Mesendoderm (in vitro differentiated cells): ENCODE data around the gene MYOM3.

ENCODE experiments used
- DNase-seq: peaks from one replicate; pipeline ENCODE4 v3.0.0; 2013
- H2AK5ac ChIP-seq: 2 replicates; pipeline ENCODE4 v1.6.1; 2013; ENCODE audit warnings: low read length, inconsistent platforms
- H2BK120ac ChIP-seq: 2 replicates; pipeline ENCODE4 v1.6.1; 2013; ENCODE audit warnings: low read depth, mild to moderate bottlenecking, low read length, moderate library complexity, mixed read lengths
- H2BK15ac ChIP-seq: replicated peaks from 2 replicates; pipeline ENCODE4 v1.6.1; 2013; ENCODE audit warnings: low read depth, mild to moderate bottlenecking, moderate library complexity
- H2BK5ac ChIP-seq: 2 replicates; pipeline ENCODE4 v1.6.1; 2013; ENCODE audit warnings: low read length, inconsistent platforms
- H3K18ac ChIP-seq: 2 replicates; pipeline ENCODE4 v1.6.1; 2013; ENCODE audit warnings: mild to moderate bottlenecking, low read length, mixed read lengths
- H3K23ac ChIP-seq: one replicate; pipeline ENCODE4 v1.6.1; 2013; ENCODE audit warnings: low read length
- H3K27ac ChIP-seq: 2 replicates; pipeline ENCODE4 v1.5.1; 2013; ENCODE audit warnings: low read depth, mild to moderate bottlenecking, inconsistent platforms, low read length, moderate library complexity
- H3K27me3 ChIP-seq: 2 replicates; pipeline ENCODE4 v1.6.1; 2013; ENCODE audit warnings: low read length, control low read depth, mild to moderate bottlenecking, inconsistent platforms; ENCODE audit not compliant: insufficient read depth, poor library complexity
- H3K36me3 ChIP-seq: 2 replicates; pipeline ENCODE4 v1.6.1; 2013; ENCODE audit warnings: low read length, inconsistent platforms; ENCODE audit not compliant: control insufficient read depth, insufficient read depth
- H3K4ac ChIP-seq: one replicate; pipeline ENCODE4 v1.6.1; 2013; ENCODE audit warnings: low read depth, mild to moderate bottlenecking, low read length, moderate library complexity
- H3K4me1 ChIP-seq: 2 replicates; pipeline ENCODE4 v1.6.1; 2013; ENCODE audit warnings: low read depth, low read length, inconsistent platforms; ENCODE audit not compliant: control insufficient read depth
- H3K4me2 ChIP-seq: 2 replicates; pipeline ENCODE4 v1.6.1; 2013; ENCODE audit warnings: low read length
- H3K4me3 ChIP-seq: 2 replicates; pipeline ENCODE4 v1.5.1; 2013; ENCODE audit warnings: mild to moderate bottlenecking, low read length
- H3K56ac ChIP-seq: one replicate; pipeline ENCODE4 v1.6.1; 2013; ENCODE audit warnings: low read length
- H3K79me1 ChIP-seq: 2 replicates; pipeline ENCODE4 v1.6.1; 2013; ENCODE audit warnings: low read length, inconsistent platforms
- H3K79me2 ChIP-seq: 2 replicates; pipeline ENCODE4 v1.6.1; 2013; ENCODE audit warnings: mild to moderate bottlenecking, low read length; ENCODE audit not compliant: control insufficient read depth, insufficient read depth
- H3K9ac ChIP-seq: 2 replicates; pipeline ENCODE4 v1.6.1; 2013; ENCODE audit warnings: low read length, inconsistent platforms
- H4K5ac ChIP-seq: one replicate; pipeline ENCODE4 v1.6.1; 2013; ENCODE audit warnings: low read length
- H4K8ac ChIP-seq: one replicate; pipeline ENCODE4 v1.6.1; 2013; ENCODE audit warnings: low read depth, mild to moderate bottlenecking, control low read depth, low read length, moderate library complexity
- WGBS: extraction: QIAGEN DNeasy Blood & Tissue Kit; methylation state at CpG from one replicate; pipeline ENCODE4 v1.1.7; 2013; ENCODE audit warnings: low lambda C conversion rate, missing lambda C conversion rate; ENCODE audit not compliant: insufficient coverage; ENCODE audit errors: extremely low coverage; 5-methylcytosine and 5-hydroxymethylcytosine counted together

The MYOM3 gene

DNA sequence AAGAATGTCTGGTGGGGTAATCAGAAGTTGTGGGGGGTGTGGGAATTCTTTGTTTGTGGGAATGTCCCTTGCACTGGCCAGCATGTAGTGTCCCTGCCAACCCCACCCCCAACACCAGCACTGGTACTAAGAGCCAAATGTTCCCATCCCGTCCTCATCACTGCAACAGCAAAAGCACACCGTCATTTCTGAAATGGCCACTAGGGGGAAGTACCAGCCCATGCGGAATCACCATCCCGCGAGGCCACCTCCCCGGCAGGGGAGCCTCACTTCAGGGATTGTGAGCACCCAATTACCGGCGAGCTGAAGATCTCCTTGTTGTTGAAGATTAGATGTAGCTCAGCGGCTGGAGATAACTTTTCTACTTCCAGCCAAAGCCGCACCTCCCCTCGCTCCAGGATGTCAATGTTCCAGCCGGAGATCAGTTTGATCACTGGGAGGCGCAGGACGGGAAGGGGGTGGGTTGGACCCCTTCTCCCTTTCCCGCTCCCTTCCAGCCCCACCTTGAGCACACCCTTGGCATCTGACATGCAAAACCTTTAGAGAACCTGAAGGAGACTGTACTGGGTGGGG lies 41.0 kb downstream of the MYOM3 start:
- peak overlapping the region; percentile 39 for H3K4me2 ChIP-seq
- H4K5ac ChIP-seq: no peak overlapping the region
- peak overlapping the region; percentile 68 for H3K56ac ChIP-seq
- no peak overlapping the region for H3K27ac ChIP-seq
- WGBS: no CpG with 5 or more reads among the region's 15 CpGs
- H3K4me1 ChIP-seq: no peaks in the 10 kb centered on the region
- no peak overlapping the region for H2AK5ac ChIP-seq
- no peak overlapping the region for H4K8ac ChIP-seq
- H3K9ac ChIP-seq: peak overlapping the region; percentile 43
- H3K36me3 ChIP-seq: no peaks in the 10 kb centered on the region
- no peak overlapping the region for H3K4me3 ChIP-seq
- H3K23ac ChIP-seq: no peak overlapping the region
- no peaks in the 10 kb centered on the region for H3K79me2 ChIP-seq
- no peak overlapping the region for H3K18ac ChIP-seq
- no peaks in the 10 kb centered on the region for H3K27me3 ChIP-seq
- no peak overlapping the region for H2BK15ac ChIP-seq
- H3K79me1 ChIP-seq: no peaks in the 10 kb centered on the region
- peak; percentile 92 for DNase-seq
- no peak overlapping the region for H2BK5ac ChIP-seq
- no peak overlapping the region for H2BK120ac ChIP-seq
- no peak overlapping the region for H3K4ac ChIP-seq

DNA sequence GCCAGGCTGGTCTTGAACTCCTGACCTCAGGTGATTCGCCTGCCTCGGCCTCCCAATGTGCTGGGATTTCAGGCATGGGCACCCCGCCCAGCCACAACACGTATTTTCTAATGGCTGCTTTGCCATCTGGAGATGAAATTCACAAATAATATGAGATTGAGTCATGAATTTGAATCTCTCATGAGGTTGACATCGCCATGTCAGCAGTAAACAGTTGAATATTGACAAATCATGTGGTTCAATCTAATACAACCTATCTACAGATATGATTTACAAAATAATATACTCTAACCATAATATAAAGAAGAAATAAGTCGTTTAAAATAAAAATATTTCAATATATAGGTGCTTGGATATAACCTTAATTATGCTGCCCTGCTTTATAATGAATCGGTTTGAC lies 42.1 kb downstream of the MYOM3 start:
- H3K4me1 ChIP-seq: no peaks in the 10 kb centered on the region
- H3K18ac ChIP-seq: no peak overlapping the region
- no peaks in the 10 kb centered on the region for H3K27me3 ChIP-seq
- H3K9ac ChIP-seq: no peak overlapping the region
- H3K56ac ChIP-seq: no peak overlapping the region
- H3K79me1 ChIP-seq: no peaks in the 10 kb centered on the region
- no peak overlapping the region for H4K5ac ChIP-seq
- no peak overlapping the region for H3K27ac ChIP-seq
- H2AK5ac ChIP-seq: no peak overlapping the region
- H3K36me3 ChIP-seq: no peaks in the 10 kb centered on the region
- no peak overlapping the region for H3K4me2 ChIP-seq
- no peak overlapping the region for H2BK15ac ChIP-seq
- H4K8ac ChIP-seq: no peak overlapping the region
- H3K4me3 ChIP-seq: no peak overlapping the region
- H3K23ac ChIP-seq: no peak overlapping the region
- WGBS: 80% methylated on average over 1 of the region's 7 CpGs
- no peak overlapping the region for H2BK120ac ChIP-seq
- no peaks in the 10 kb centered on the region for H3K79me2 ChIP-seq
- DNase-seq: no peak
- no peak overlapping the region for H2BK5ac ChIP-seq
- no peak overlapping the region for H3K4ac ChIP-seq

DNA sequence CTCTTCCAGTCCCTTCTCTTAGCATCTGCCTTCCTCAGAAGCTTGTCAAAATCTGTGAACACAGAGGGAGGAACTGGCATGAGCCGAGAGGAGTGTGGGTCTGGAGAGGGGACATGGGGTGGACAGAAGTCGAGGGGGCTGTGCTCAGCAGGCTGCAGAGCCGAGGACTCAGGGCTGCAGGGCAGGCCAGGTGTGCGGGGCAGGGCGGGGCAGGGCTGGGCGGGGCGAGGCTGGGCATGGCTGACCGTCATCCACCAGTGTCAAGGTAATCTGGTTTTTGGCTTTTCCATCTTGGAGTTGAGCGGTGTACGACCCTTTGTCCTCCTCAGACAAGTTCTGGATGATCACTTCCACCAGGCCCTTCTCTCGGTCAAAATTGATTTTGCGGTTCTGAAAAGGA lies 44.0 kb downstream of the MYOM3 start:
- Histone ChIP-seq H3K56ac (no peak overlapping the region), H3K18ac (no peak overlapping the region), H4K8ac (no peak overlapping the region), H2BK5ac (no peak overlapping the region), H2BK15ac (no peak overlapping the region), H2BK120ac (no peak overlapping the region), H3K79me1 (no peaks in the 10 kb centered on the region), H3K36me3 (no peaks in the 10 kb centered on the region), H3K27me3 (no peaks in the 10 kb centered on the region), H3K27ac (no peak overlapping the region), H3K23ac (no peak overlapping the region), H4K5ac (no peak overlapping the region), H3K9ac (no peak overlapping the region), H3K4me1 (no peaks in the 10 kb centered on the region), H3K4me2 (no peak overlapping the region), H3K4me3 (no peak overlapping the region), H3K4ac (no peak overlapping the region), H3K79me2 (no peaks in the 10 kb centered on the region), H2AK5ac (no peak overlapping the region)
- WGBS: no CpG with 5 or more reads among the region's 12 CpGs
- no peak for DNase-seq

DNA sequence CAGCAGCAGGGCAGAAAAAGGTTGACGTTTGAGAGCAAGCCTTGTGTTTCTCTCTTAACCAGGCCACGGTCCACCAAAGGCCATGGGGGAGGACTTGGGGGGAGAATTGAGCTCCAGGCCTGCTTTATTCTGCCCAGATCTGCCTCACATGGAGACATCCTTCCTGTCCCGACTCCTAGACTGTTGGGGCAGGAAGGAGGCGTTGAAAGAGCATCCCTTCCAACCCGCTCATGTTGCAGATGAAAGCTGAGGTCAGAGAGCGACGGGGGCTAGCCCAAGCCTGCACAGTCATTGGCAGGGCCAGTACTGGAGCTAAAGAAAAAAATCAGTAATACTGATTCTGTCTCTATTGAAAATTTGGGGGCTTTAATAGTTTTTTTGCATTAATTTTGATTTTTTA lies 46.6 kb downstream of the MYOM3 start:
- Histone ChIP-seq H3K23ac (no peak overlapping the region), H2BK5ac (no peak overlapping the region), H3K79me1 (no peaks in the 10 kb centered on the region), H3K18ac (no peak overlapping the region), H3K27me3 (no peaks in the 10 kb centered on the region), H2BK15ac (no peak overlapping the region), H3K4me1 (no peaks in the 10 kb centered on the region), H3K4ac (no peak overlapping the region), H3K79me2 (no peaks in the 10 kb centered on the region), H3K27ac (no peak overlapping the region), H3K9ac (no peak overlapping the region), H4K5ac (no peak overlapping the region), H4K8ac (no peak overlapping the region), H3K36me3 (no peaks in the 10 kb centered on the region), H3K56ac (no peak overlapping the region), H2AK5ac (no peak overlapping the region), H3K4me2 (no peak overlapping the region), H3K4me3 (no peak overlapping the region), H2BK120ac (no peak overlapping the region)
- DNase-seq: no peak
- no CpG with 5 or more reads among the region's 7 CpGs for WGBS

DNA sequence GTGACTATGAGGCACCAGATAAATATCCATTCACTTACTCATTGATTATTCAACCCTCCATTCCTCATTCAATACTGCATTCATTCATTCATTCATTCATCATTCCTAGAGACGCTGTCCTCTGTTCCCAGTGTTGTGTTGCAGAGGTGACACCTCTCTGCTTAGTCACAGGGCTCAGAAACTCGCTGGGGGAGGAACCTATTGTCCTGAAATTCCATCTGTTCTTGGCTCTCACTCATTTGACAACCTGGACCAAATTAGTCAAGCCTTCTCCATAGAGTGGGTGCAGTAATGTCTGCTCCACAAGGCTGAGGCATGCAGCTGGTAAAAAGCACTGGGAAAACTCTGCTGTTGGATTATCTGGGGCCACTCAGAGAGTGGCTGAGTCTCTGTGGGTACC lies 49.7 kb downstream of the MYOM3 start:
- H4K8ac ChIP-seq: no peak overlapping the region
- H3K4me3 ChIP-seq: no peak overlapping the region
- no peak overlapping the region for H3K23ac ChIP-seq
- H2BK5ac ChIP-seq: no peak overlapping the region
- no peak overlapping the region for H2BK15ac ChIP-seq
- no peaks in the 10 kb centered on the region for H3K27me3 ChIP-seq
- no peaks in the 10 kb centered on the region for H3K79me1 ChIP-seq
- H3K4me2 ChIP-seq: no peak overlapping the region
- no peak overlapping the region for H2BK120ac ChIP-seq
- H3K79me2 ChIP-seq: no peaks in the 10 kb centered on the region
- no peaks in the 10 kb centered on the region for H3K4me1 ChIP-seq
- no peak overlapping the region for H3K9ac ChIP-seq
- no peak overlapping the region for H3K56ac ChIP-seq
- H3K36me3 ChIP-seq: no peaks in the 10 kb centered on the region
- H3K4ac ChIP-seq: no peak overlapping the region
- DNase-seq: no peak
- no peak overlapping the region for H3K18ac ChIP-seq
- no CpG with 5 or more reads among the region's 2 CpGs for WGBS
- H4K5ac ChIP-seq: no peak overlapping the region
- H3K27ac ChIP-seq: no peak overlapping the region
- no peak overlapping the region for H2AK5ac ChIP-seq

DNA sequence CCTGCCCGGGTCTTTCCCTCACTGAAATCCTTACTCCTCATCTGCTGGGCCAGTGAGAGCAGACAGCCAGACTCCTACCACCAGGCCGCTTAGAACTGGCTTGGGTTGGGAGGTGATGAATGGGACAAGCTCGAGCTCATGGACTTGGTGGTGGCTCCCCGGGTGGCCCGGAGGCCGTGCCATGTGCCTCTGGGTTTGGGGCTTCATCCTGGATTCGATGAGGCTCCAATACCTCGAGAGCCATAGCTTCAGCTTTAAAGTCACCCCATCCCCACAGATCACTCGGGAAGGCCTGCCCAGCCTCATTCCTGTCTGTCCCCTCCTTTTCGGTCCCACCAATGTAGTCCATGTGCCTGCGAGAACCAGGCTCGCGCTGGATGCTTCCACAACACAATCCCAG lies 51.5 kb downstream of the MYOM3 start:
- Histone ChIP-seq H3K18ac (no peak overlapping the region), H3K4me2 (no peak overlapping the region), H3K79me1 (no peaks in the 10 kb centered on the region), H3K27ac (no peak overlapping the region), H3K4me3 (no peak overlapping the region), H4K8ac (no peak overlapping the region), H3K9ac (no peak overlapping the region), H3K56ac (no peak overlapping the region), H4K5ac (no peak overlapping the region), H2BK5ac (no peak overlapping the region), H2AK5ac (no peak overlapping the region), H2BK120ac (no peak overlapping the region), H3K79me2 (no peaks in the 10 kb centered on the region), H2BK15ac (no peak overlapping the region), H3K36me3 (no peaks in the 10 kb centered on the region), H3K4ac (no peak overlapping the region), H3K23ac (no peak overlapping the region), H3K27me3 (no peaks in the 10 kb centered on the region), H3K4me1 (no peaks in the 10 kb centered on the region)
- DNase-seq: no peak
- no CpG with 5 or more reads among the region's 13 CpGs for WGBS
